ENCODE measurements around the gene KCNQ1OT1. TPM values are rescaled to one million over a fixed set of nuclear protein-coding genes. Genes with fewer than 3 reads are reported as not detected.

KCNQ1OT1 gene
- total RNA-seq, 1 experiment from 2014 or later = 1.2 TPM

DNA sequence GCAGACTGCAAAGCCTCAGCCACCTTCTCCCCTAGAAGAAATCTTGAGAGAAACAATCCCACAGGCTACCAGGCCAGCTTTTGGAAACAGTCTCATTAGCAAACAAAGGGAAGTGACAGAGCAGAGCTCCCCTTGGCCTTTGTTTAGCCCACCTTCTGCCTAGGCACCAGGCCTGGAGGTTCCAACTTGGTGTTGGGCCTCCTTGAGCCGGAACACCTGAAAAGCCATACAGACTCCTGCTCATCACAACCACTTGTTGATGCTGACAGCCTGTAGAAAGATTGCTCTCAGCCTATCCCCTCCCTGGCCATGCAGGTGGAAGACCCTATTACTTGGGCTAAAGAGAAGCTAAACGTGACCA, 26.6 kb downstream of the KCNQ1OT1 start:
- WGBS (ENCODE audit: extremely low coverage, insufficient read length, low lambda C conversion rate) = no CpG with 5 or more reads among the region's 2 CpGs
- no peak overlapping the region for H2BK12ac ChIP-seq (ENCODE audit: insufficient read length, low read depth, low read length)
- no peak overlapping the region for H4K91ac ChIP-seq (ENCODE audit: insufficient read length, low read depth, low read length)
- no peak for DNase-seq
- H3K56ac ChIP-seq (ENCODE audit: insufficient read length, low read depth, low read length) = no peak overlapping the region
- H3K4me2 ChIP-seq (ENCODE audit: insufficient read depth, insufficient read length, low read length) = no peak overlapping the region
- Mint-ChIP-seq H3K4me3 (no peak overlapping the region), H3K4me1 (peaks cover 16 to 22% of the 10 kb centered on the region in 2 experiments), H3K27me3 (ENCODE audit: low read depth) (peaks cover 21% of the 10 kb centered on the region), H3K36me3 (ENCODE audit: insufficient read depth in 1 of 3, low read depth in 3 of 3) (peaks cover 0 to 2% (median 1%) of the 10 kb centered on the region in 3 experiments; a peak in 2 of 7 replicates), H3K27ac (no peak overlapping the region), H3K9me3 (no peaks in the 10 kb centered on the region; a peak in 1 of 5 replicates)
- H3K14ac ChIP-seq (ENCODE audit: insufficient read depth, low read length) = no peak overlapping the region
- H3K4me1 ChIP-seq (ENCODE audit: insufficient read depth, low read length) = no peaks in the 10 kb centered on the region; the same call in 1 of the 2 replicates
- H2AK5ac ChIP-seq (ENCODE audit: insufficient read length, low read length) = no peak overlapping the region
- H3K18ac ChIP-seq (ENCODE audit: insufficient read length, low read depth, low read length) = no peak overlapping the region
- no peaks in the 10 kb centered on the region for H3K9me3 ChIP-seq (ENCODE audit: control insufficient read depth, low read depth, low read length)
- H3K27ac ChIP-seq (ENCODE audit: insufficient read length, low read depth, low read length) = no peak overlapping the region
- no peaks in the 10 kb centered on the region; the same call in 1 of the 2 replicates for H3K79me2 ChIP-seq (ENCODE audit: insufficient read depth, low read length)
- no peak overlapping the region for H3K23ac ChIP-seq (ENCODE audit: insufficient read length, low read depth, low read length)
- H2BK5ac ChIP-seq (ENCODE audit: insufficient read length, low read length) = no peak overlapping the region
- no peak overlapping the region for H2BK20ac ChIP-seq (ENCODE audit: low read depth, low read length, poor library complexity, severe bottlenecking)
- no peak overlapping the region for H4K8ac ChIP-seq (replicated peaks; ENCODE audit: insufficient read length, low read depth, low read length)
- H2AFZ ChIP-seq (ENCODE audit: low read length) = no peak overlapping the region
- no peak overlapping the region for H3K9ac ChIP-seq (ENCODE audit: extremely low read depth, insufficient read length, low read length)
- H3K4ac ChIP-seq (ENCODE audit: low read depth, low read length) = no peak overlapping the region
- H4K20me1 ChIP-seq (ENCODE audit: control insufficient read depth, insufficient read depth, insufficient read length) = peaks cover 3% of the 10 kb centered on the region
- H4K5ac ChIP-seq (ENCODE audit: insufficient read length, low read depth, low read length) = no peak overlapping the region
- no peak overlapping the region for H2BK15ac ChIP-seq (ENCODE audit: low read depth, low read length)
- TF ChIP-seq, protein P1, sequence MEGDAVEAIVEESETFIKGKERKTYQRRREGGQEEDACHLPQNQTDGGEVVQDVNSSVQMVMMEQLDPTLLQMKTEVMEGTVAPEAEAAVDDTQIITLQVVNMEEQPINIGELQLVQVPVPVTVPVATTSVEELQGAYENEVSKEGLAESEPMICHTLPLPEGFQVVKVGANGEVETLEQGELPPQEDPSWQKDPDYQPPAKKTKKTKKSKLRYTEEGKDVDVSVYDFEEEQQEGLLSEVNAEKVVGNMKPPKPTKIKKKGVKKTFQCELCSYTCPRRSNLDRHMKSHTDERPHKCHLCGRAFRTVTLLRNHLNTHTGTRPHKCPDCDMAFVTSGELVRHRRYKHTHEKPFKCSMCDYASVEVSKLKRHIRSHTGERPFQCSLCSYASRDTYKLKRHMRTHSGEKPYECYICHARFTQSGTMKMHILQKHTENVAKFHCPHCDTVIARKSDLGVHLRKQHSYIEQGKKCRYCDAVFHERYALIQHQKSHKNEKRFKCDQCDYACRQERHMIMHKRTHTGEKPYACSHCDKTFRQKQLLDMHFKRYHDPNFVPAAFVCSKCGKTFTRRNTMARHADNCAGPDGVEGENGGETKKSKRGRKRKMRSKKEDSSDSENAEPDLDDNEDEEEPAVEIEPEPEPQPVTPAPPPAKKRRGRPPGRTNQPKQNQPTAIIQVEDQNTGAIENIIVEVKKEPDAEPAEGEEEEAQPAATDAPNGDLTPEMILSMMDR (conservative IDR thresholded peaks at IDR 0.05) = no peak
- H3K79me1 ChIP-seq (ENCODE audit: insufficient read depth, low read depth, low read length, poor library complexity, severe bottlenecking) = no peaks in the 10 kb centered on the region
- no peak overlapping the region for H2BK120ac ChIP-seq (ENCODE audit: low read depth, low read length, poor library complexity, severe bottlenecking)
- H3K27me3 ChIP-seq (ENCODE audit: insufficient read depth, low read length) = no peaks in the 10 kb centered on the region
- no peak overlapping the region for H3T11ph ChIP-seq (ENCODE audit: low read length)
- H3K23me2 ChIP-seq (ENCODE audit: insufficient read length, low read depth, low read length, poor library complexity, severe bottlenecking) = no peaks in the 10 kb centered on the region
